AG08396 (cell line): Measurements from ENCODE around the gene EIF4H.
"Not testable (repeated sequence)": the region's sequence is repeated elsewhere in the genome, so short reads cannot be mapped to it uniquely, and the experiment has no call there.

Experiments
- DNase-seq: peaks from one replicate; pipeline ENCODE4 v3.0.0; 2012; ENCODE audit warnings: low spot score, mixed read lengths

The EIF4H gene

DNA sequence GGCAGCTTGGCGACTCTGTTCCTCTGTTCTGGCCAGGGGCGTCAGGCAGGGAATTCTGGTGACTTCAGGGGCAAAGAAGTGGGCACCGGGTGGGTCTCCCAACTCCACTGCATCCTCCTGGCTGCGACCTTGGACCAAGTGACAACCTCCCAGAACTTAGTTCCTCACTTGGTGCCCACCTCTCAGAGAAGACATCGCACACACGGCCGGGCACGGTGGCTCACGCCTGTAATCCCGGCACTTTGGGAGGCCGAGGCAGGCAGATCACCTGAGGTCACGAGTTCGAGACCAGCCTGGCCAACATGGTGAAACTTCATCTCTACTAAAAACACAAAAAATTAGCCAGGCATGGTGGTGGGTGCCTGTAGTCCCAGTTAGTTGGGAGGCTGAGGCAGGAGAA lies 50.8 kb downstream of the EIF4H start:
- not testable (repeated sequence) for DNase-seq

DNA sequence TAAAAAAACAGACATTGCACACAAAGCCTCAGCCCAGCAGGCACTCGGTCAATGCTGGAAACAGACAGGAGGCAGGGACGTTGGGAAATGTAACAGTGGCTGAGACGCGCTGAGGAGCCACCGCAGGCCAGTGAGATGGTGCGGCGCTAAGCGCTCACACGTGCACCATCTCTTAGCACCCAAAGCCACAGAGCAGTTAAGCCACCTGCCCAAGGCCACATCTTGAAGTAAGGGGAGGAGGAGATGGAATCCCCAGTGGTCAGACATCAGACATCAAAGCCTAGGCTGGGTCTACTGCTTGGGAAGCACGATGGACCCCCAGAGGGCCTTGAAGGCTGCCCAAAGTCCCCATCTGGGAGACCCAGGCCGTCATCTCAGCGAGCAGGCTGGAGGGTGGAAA lies 51.2 kb downstream of the EIF4H start:
- no peak for DNase-seq

DNA sequence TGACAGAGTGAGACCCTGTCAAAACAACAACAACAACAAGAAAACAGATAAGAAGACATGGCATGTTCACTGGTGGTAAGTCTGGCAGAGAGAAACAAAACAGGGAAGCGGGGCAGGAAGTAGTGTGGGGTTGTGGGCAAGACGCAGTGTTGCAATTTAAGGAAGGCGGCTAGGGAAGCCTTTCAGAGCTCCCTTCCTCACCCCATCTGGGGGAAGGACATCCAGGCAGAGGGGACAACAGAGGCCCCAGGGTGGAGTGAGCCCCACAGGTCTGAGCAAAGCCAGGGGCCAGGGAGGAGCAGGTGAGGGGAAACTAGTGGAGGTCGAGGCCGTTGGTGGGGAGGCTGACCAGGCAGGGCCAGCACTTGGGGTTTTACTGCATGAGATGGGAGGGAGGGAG lies 52.5 kb downstream of the EIF4H start:
- no peak for DNase-seq

DNA sequence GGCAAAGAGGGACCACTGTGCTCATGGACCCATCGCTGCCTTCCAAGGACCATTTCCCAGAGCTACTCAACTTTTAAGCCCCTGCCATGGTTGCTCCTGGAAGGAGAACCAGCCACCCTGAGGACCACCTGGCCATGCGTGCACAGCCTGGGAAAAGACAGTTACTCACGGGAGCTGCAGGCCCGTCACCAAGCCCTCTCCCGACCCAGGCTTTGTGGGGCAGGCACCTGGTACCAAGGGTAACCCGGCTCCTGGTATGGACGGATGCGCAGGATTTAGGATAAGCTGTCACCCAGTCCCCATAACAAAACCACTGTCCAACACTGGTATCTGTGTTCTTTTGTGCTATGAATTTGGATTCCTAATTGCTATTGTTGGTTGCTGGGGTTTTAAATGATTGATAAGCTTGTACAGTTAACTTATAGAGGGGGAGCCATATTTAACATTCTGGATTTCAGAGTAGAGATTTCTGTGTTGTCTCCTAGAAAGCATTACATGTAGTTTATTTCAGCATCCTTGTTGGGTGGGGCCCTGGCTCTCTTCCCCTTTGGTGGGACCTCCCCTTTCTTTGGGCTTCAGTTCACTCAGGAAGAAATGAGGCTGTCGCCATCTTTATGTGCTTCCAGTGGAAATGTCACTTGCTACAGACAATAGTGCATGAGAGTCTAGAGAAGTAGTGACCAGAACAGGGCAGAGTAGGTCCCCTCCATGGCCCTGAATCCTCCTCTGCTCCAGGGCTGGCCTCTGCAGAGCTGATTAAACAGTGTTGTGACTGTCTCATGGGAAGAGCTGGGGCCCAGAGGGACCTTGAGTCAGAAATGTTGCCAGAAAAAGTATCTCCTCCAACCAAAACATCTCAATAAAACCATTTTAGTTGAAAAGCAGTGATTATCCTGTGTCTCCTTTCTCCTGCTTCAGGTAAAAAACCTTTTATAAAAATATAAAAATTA lies 55.1 kb downstream of the EIF4H start:
- no peak for DNase-seq

GRCh38 chr7:74230446-74231231 lies 56.5 kb downstream of the EIF4H start:
- DNase-seq, result no peak

DNA sequence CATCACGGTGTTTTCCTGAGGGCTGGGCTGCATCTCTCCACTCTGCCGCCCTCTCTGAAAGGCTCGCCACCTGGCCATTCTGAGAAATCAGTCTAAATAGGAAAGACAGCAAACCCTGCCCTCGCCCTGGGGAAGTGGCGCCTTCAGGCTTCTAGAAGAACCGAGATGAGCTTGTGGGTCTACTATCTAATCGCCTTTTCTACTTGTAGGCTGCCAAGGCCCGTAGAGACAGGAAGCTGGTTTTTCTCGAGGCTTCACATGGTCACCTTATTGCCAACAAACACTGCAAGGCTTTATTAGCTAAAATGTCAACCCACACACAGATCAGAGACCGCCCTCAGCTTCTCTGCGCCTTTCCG lies 57.1 kb downstream of the EIF4H start:
- no peak for DNase-seq

- peak; percentile 78 for DNase-seq
These were observed 59.6 kb downstream of the EIF4H start for GRCh38 chr7:74233655-74234285.

- no peak for DNase-seq
These were observed 61.5 kb downstream of the EIF4H start for GRCh38 chr7:74235518-74236268.

- no peak for DNase-seq
These were observed 62.1 kb downstream of the EIF4H start for GRCh38 chr7:74236284-74236683.

GRCh38 chr7:74240482-74240881 lies 66.3 kb downstream of the EIF4H start:
- DNase-seq, result no peak

DNA sequence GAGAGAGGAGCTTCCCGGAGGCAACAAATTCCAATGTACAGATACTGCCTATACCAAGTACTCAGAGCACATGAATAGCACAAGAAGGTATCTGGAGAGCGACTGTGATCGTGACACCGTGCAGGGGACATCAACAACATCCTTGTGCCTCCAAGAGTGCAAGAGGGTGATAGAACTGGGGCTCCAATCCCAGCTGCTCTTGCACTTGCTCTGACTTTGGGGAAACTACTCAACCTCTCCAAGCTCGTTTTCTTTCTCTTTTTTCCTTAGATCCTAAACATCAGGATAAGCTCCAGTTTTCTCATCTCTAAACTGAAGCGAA lies 67.9 kb downstream of the EIF4H start:
- no peak for DNase-seq

- no peak for DNase-seq
These were observed 72.3 kb downstream of the EIF4H start for GRCh38 chr7:74246497-74246896.
